Measurements from ENCODE around the gene DOK5. TPM values are rescaled to one million over a fixed set of nuclear protein-coding genes. Genes with fewer than 3 reads are reported as not detected.

DOK5 gene
- total and polyA plus RNA-seq, 2 donors (not counting 3 experiments of a cell fraction or from before 2014, with no cell fraction given): 3.5 to 14.2 TPM

DNA sequence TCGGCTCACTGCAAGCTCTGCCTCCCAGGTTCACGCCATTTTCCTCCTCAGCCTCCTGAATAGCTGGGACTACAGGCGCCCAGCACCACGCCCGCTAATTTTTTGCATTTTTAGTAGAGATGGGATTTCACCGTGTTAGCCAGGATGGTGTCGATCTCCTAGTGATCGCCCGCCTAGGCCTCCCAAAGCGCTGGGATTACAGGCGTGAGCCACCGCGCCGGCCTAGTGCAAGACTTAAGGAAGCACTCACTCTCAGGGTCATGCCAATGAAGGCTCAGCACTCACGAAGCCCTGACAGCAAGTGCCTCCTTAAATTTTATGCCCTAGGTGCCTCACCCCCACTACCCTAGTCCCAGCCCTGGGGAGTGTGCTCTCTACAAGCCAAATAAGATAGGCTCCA lies 4.7 kb upstream of the DOK5 start:
- no peaks in the 10 kb centered on the region for H3K9me3 ChIP-seq (replicated peaks; ENCODE audit: control insufficient read depth, insufficient read depth, low read length)
- no peaks in the 10 kb centered on the region for H4K20me1 ChIP-seq (replicated peaks; ENCODE audit: control insufficient read depth, extremely low read depth, insufficient read depth, low read length)
- dilution Hi-C loops (cut with MboI; ENCODE audit: extremely low pct_ligation_motif_present, low sequenced_read_pairs) (no loop called here), intact Hi-C loops (cut with micrococcal nuclease) (no loop called here)
- no peak overlapping the region for H3K4me2 ChIP-seq (ENCODE audit: insufficient read depth, low read length)
- no peak overlapping the region for H3K27ac ChIP-seq (ENCODE audit: insufficient read depth, low read depth, low read length)
- TF ChIP-seq, protein P1, sequence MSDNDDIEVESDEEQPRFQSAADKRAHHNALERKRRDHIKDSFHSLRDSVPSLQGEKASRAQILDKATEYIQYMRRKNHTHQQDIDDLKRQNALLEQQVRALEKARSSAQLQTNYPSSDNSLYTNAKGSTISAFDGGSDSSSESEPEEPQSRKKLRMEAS (IDR thresholded peaks at IDR 0.05; ENCODE audit: insufficient read depth, insufficient read length): no peak
- TF ChIP-seq, protein P2, sequence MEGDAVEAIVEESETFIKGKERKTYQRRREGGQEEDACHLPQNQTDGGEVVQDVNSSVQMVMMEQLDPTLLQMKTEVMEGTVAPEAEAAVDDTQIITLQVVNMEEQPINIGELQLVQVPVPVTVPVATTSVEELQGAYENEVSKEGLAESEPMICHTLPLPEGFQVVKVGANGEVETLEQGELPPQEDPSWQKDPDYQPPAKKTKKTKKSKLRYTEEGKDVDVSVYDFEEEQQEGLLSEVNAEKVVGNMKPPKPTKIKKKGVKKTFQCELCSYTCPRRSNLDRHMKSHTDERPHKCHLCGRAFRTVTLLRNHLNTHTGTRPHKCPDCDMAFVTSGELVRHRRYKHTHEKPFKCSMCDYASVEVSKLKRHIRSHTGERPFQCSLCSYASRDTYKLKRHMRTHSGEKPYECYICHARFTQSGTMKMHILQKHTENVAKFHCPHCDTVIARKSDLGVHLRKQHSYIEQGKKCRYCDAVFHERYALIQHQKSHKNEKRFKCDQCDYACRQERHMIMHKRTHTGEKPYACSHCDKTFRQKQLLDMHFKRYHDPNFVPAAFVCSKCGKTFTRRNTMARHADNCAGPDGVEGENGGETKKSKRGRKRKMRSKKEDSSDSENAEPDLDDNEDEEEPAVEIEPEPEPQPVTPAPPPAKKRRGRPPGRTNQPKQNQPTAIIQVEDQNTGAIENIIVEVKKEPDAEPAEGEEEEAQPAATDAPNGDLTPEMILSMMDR (IDR thresholded peaks at IDR 0.05; ENCODE audit: extremely low read depth in 1 of 2, insufficient read depth in 1 of 2, low read depth in 1 of 2, low read length in 2 of 2): no peak
- no peak for TF ChIP-seq FOS (IDR thresholded peaks at IDR 0.05; ENCODE audit: borderline replicate concordance, insufficient read depth, low read length)
- no peak for TF ChIP-seq MYC (IDR thresholded peaks at IDR 0.05; ENCODE audit: low read depth, low read length)
- TF ChIP-seq EZH2 (IDR thresholded peaks at IDR 0.05; ENCODE audit: borderline replicate concordance, low read depth, low read length, severe bottlenecking): no peak
- no peaks in the 10 kb centered on the region for H3K4me1 ChIP-seq (ENCODE audit: control insufficient read depth, extremely low read depth, insufficient read depth, low read length)
- H3K36me3 ChIP-seq (ENCODE audit: control insufficient read depth in 2 of 2, extremely low read depth in 1 of 2, insufficient read depth in 2 of 2, low read length in 2 of 2): no peaks in the 10 kb centered on the region
- no peak overlapping the region for H2AFZ ChIP-seq (ENCODE audit: low read depth, low read length)
- H3K9ac ChIP-seq (replicated peaks; ENCODE audit: extremely low read depth, insufficient read depth, low read length): no peak overlapping the region
- H3K79me2 ChIP-seq (ENCODE audit: control insufficient read depth, insufficient read depth, low read length): no peaks in the 10 kb centered on the region
- no peaks in the 10 kb centered on the region for H3K9me1 ChIP-seq (replicated peaks; ENCODE audit: control insufficient read depth, extremely low read depth, insufficient read depth, low read length)
- ChIA-PET CTCF (no interaction called here), POLR2A (no interaction called here)
- FAIRE-seq (no peak), DNase-seq (ENCODE audit: low read depth, low spot score) (no peak)
- no TSS peak for BruUV-seq (replicated peaks)
- H3K4me3 ChIP-seq (replicated peaks in 1 of 3; ENCODE audit: insufficient read depth in 1 of 3, low read depth in 1 of 3, low read length in 3 of 3): no peak overlapping the region
- peaks cover 0 to 2% of the 10 kb centered on the region in 2 experiments for H3K27me3 ChIP-seq (ENCODE audit: control insufficient read depth in 2 of 2, insufficient read depth in 2 of 2, low read length in 2 of 2)

DNA sequence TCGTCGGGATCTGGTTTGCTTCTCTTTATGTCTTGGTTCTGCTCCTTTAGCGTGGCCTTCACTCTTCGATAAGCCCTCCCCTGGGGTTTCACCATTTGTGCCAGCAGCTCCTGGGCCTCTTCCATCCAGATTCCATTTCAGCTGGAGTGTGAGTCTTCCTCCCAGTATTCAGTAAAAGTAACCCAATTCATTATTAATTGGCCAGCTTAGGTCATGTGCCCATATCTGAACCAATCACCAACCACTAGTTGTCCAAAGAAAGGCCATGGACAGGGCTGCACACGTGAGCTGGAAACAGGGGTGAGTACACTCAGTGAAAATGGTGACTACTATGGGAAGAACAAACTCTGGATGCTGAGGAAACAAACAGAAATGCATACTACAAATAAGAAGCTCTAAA lies 2.8 kb upstream of the DOK5 start:
- H2AFZ ChIP-seq (ENCODE audit: low read depth, low read length): no peak overlapping the region
- no peaks in the 10 kb centered on the region for H4K20me1 ChIP-seq (replicated peaks; ENCODE audit: control insufficient read depth, extremely low read depth, insufficient read depth, low read length)
- no peaks in the 10 kb centered on the region for H3K9me3 ChIP-seq (replicated peaks; ENCODE audit: control insufficient read depth, insufficient read depth, low read length)
- FAIRE-seq: no peak
- dilution Hi-C loops (cut with MboI; ENCODE audit: extremely low pct_ligation_motif_present, low sequenced_read_pairs) (no loop called here), intact Hi-C loops (cut with micrococcal nuclease) (no loop called here)
- H3K27ac ChIP-seq (ENCODE audit: insufficient read depth, low read depth, low read length): no peak overlapping the region
- H3K4me3 ChIP-seq (replicated peaks in 1 of 3; ENCODE audit: insufficient read depth in 1 of 3, low read depth in 1 of 3, low read length in 3 of 3): no peak overlapping the region
- H3K4me2 ChIP-seq (ENCODE audit: insufficient read depth, low read length): no peak overlapping the region
- no peaks in the 10 kb centered on the region for H3K9me1 ChIP-seq (replicated peaks; ENCODE audit: control insufficient read depth, extremely low read depth, insufficient read depth, low read length)
- H3K9ac ChIP-seq (replicated peaks; ENCODE audit: extremely low read depth, insufficient read depth, low read length): no peak overlapping the region
- no peaks in the 10 kb centered on the region for H3K36me3 ChIP-seq (ENCODE audit: control insufficient read depth in 2 of 2, extremely low read depth in 1 of 2, insufficient read depth in 2 of 2, low read length in 2 of 2)
- ChIA-PET CTCF (no interaction called here), POLR2A (no interaction called here)
- BruUV-seq (replicated peaks): no TSS peak
- no peak for TF ChIP-seq POLR2AphosphoS5 (IDR thresholded peaks at IDR 0.05; ENCODE audit: insufficient read depth, low read depth, low read length)
- no peak for TF ChIP-seq GATA2 (IDR thresholded peaks at IDR 0.05; ENCODE audit: insufficient read depth, insufficient read length, low read depth, low read length)
- no peak for TF ChIP-seq POLR2A (IDR thresholded peaks at IDR 0.05; ENCODE audit: low read depth, low read length)
- no peak for TF ChIP-seq MYC (IDR thresholded peaks at IDR 0.05; ENCODE audit: low read depth, low read length)
- no peak for TF ChIP-seq FOS (IDR thresholded peaks at IDR 0.05; ENCODE audit: borderline replicate concordance, insufficient read depth, low read length)
- TF ChIP-seq, protein P1 (IDR thresholded peaks at IDR 0.05; ENCODE audit: insufficient read depth, insufficient read length): no peak
- TF ChIP-seq EZH2 (IDR thresholded peaks at IDR 0.05; ENCODE audit: borderline replicate concordance, low read depth, low read length, severe bottlenecking): no peak
- TF ChIP-seq JUN (IDR thresholded peaks at IDR 0.05; ENCODE audit: borderline replicate concordance, insufficient read depth, insufficient read length, low read depth): no peak
- TF ChIP-seq, protein P2 (IDR thresholded peaks at IDR 0.05; ENCODE audit: extremely low read depth in 1 of 2, insufficient read depth in 1 of 2, low read depth in 1 of 2, low read length in 2 of 2): no peak
- H3K4me1 ChIP-seq (ENCODE audit: control insufficient read depth, extremely low read depth, insufficient read depth, low read length): peaks cover 9% of the 10 kb centered on the region
- DNase-seq (ENCODE audit: low read depth, low spot score): no peak
- H3K27me3 ChIP-seq (ENCODE audit: control insufficient read depth in 2 of 2, insufficient read depth in 2 of 2, low read length in 2 of 2): peaks cover 4 to 17% of the 10 kb centered on the region in 2 experiments
- no peaks in the 10 kb centered on the region for H3K79me2 ChIP-seq (ENCODE audit: control insufficient read depth, insufficient read depth, low read length)
